Measurements from ENCODE around the gene STEEP1. TPM values are rescaled to one million over a fixed set of nuclear protein-coding genes. Genes with fewer than 3 reads are reported as not detected.
A peak's percentile ranks its signal among the peaks of the same experiment; 100 is the strongest.

Gene STEEP1
- total and polyA plus RNA-seq, 2 of the 13 experiments (the other 11 are each of a cell fraction or from before 2014, with no cell fraction given): 7.7 to 23.1 TPM

DNA sequence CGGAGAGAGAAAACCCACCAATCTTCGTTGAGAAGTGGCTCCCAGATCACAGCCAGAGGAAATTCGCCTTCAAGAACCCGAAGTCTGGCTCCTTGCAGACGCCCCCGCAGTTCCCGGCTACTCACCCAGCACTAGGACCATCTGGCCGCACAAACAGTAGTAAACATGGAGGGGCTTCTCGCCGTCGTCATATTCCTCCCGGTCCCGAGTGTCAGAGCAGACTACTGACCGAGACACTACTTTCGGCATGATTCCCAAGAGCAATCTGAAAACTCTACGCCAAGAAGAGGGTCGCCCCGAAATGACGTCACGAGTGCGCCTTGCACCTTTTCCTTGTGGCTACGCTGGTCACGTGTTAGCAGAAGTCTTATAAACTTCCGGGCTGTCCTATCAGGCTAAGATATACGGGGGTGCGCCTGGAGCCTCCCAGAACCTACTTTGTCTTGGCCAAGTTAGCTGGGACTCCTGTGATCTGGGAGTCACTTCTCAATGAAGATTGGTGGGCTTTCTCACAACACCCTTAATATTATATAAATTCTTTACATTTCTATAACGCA, at the start of gene STEEP1 (continued):
- TF ChIP-seq, protein P1, sequence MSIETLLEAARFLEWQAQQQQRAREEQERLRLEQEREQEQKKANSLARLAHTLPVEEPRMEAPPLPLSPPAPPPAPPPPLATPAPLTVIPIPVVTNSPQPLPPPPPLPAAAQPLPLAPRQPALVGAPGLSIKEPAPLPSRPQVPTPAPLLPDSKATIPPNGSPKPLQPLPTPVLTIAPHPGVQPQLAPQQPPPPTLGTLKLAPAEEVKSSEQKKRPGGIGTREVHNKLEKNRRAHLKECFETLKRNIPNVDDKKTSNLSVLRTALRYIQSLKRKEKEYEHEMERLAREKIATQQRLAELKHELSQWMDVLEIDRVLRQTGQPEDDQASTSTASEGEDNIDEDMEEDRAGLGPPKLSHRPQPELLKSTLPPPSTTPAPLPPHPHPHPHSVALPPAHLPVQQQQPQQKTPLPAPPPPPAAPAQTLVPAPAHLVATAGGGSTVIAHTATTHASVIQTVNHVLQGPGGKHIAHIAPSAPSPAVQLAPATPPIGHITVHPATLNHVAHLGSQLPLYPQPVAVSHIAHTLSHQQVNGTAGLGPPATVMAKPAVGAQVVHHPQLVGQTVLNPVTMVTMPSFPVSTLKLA (IDR thresholded peaks at IDR 0.05): 0 out of 2 replicates have a peak, but pooled peaks have one; percentile 15
- TF ChIP-seq ZNF543 (CRISPR knock-in tag; IDR thresholded peaks at IDR 0.05) (no peak), HDAC2 (CRISPR knock-in tag; IDR thresholded peaks at IDR 0.05) (peak; percentile 46; the same call in 1 of the 2 replicates), SALL1 (CRISPR knock-in tag; IDR thresholded peaks at IDR 0.05) (no peak), GABPB1 (CRISPR knock-in tag; IDR thresholded peaks at IDR 0.05) (peak; percentile 80), ZNF570 (CRISPR knock-in tag; IDR thresholded peaks at IDR 0.05; ENCODE audit: borderline replicate concordance) (no peak), KMT2B (CRISPR knock-in tag; IDR thresholded peaks at IDR 0.05) (peak; percentile 76; the same call in 1 of the 2 replicates), PCBP1 (IDR thresholded peaks at IDR 0.05; ENCODE audit: borderline replicate concordance, low read depth, low read length) (no peak), FOSL2 (CRISPR knock-in tag; IDR thresholded peaks at IDR 0.05) (0 out of 2 replicates have a peak, but pooled peaks have one; percentile 16)
- TF ChIP-seq, protein P2, sequence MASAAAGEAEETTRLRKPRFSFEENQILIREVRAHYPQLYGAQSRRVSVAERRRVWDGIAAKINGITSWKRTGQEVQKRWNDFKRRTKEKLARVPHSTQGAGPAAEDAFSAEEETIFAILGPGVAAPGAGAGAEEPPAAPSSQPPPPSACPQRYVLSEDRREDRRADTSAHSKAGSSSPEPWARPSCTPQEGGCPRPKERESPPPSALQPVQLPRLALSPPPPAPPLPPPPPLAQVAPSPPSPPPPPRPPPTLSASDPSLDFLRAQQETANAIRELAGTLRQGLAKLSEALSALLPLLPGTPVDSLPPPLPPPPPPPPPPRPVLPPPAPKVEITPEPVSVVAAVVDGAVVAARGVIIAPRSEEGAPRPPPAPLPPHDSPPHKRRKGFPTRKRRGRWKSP (CRISPR knock-in tag; IDR thresholded peaks at IDR 0.05): 0 out of 2 replicates have a peak, but pooled peaks have one; percentile 20
- TF ChIP-seq, protein P3, sequence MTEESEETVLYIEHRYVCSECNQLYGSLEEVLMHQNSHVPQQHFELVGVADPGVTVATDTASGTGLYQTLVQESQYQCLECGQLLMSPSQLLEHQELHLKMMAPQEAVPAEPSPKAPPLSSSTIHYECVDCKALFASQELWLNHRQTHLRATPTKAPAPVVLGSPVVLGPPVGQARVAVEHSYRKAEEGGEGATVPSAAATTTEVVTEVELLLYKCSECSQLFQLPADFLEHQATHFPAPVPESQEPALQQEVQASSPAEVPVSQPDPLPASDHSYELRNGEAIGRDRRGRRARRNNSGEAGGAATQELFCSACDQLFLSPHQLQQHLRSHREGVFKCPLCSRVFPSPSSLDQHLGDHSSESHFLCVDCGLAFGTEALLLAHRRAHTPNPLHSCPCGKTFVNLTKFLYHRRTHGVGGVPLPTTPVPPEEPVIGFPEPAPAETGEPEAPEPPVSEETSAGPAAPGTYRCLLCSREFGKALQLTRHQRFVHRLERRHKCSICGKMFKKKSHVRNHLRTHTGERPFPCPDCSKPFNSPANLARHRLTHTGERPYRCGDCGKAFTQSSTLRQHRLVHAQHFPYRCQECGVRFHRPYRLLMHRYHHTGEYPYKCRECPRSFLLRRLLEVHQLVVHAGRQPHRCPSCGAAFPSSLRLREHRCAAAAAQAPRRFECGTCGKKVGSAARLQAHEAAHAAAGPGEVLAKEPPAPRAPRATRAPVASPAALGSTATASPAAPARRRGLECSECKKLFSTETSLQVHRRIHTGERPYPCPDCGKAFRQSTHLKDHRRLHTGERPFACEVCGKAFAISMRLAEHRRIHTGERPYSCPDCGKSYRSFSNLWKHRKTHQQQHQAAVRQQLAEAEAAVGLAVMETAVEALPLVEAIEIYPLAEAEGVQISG (CRISPR knock-in tag; IDR thresholded peaks at IDR 0.05): peak; percentile 51; the same call in 1 of the 2 replicates
- TF ChIP-seq, protein P4, sequence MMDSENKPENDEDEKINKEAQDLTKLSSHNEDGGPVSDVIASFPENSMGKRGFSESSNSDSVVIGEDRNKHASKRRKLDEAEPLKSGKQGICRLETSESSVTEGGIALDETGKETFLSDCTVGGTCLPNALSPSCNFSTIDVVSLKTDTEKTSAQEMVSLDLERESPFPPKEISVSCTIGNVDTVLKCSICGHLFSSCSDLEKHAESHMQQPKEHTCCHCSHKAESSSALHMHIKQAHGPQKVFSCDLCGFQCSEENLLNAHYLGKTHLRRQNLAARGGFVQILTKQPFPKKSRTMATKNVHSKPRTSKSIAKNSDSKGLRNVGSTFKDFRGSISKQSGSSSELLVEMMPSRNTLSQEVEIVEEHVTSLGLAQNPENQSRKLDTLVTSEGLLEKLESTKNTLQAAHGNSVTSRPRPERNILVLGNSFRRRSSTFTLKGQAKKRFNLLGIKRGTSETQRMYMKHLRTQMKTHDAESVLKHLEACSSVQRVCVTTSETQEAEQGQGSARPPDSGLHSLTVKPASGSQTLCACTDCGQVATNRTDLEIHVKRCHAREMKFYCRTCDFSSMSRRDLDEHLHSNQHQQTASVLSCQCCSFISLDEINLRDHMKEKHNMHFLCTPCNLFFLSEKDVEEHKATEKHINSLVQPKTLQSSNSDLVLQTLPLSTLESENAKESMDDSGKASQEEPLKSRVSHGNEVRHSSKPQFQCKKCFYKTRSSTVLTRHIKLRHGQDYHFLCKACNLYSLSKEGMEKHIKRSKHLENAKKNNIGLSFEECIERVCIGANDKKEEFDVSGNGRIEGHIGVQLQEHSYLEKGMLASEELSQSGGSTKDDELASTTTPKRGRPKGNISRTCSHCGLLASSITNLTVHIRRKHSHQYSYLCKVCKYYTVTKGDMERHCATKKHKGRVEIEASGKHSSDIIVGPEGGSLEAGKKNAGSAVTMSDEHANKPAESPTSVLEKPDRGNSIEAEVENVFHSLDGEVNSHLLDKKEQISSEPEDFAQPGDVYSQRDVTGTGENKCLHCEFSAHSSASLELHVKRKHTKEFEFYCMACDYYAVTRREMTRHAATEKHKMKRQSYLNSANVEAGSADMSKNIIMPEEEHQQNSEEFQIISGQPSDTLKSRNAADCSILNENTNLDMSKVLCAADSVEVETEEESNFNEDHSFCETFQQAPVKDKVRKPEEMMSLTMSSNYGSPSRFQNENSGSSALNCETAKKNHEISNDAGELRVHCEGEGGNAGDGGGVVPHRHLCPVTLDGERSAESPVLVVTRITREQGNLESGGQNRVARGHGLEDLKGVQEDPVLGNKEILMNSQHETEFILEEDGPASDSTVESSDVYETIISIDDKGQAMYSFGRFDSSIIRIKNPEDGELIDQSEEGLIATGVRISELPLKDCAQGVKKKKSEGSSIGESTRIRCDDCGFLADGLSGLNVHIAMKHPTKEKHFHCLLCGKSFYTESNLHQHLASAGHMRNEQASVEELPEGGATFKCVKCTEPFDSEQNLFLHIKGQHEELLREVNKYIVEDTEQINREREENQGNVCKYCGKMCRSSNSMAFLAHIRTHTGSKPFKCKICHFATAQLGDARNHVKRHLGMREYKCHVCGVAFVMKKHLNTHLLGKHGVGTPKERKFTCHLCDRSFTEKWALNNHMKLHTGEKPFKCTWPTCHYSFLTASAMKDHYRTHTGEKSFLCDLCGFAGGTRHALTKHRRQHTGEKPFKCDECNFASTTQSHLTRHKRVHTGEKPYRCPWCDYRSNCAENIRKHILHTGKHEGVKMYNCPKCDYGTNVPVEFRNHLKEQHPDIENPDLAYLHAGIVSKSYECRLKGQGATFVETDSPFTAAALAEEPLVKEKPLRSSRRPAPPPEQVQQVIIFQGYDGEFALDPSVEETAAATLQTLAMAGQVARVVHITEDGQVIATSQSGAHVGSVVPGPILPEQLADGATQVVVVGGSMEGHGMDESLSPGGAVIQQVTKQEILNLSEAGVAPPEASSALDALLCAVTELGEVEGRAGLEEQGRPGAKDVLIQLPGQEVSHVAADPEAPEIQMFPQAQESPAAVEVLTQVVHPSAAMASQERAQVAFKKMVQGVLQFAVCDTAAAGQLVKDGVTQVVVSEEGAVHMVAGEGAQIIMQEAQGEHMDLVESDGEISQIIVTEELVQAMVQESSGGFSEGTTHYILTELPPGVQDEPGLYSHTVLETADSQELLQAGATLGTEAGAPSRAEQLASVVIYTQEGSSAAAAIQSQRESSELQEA (CRISPR knock-in tag; IDR thresholded peaks at IDR 0.05; ENCODE audit: not compliant biosample characterization): no peak

Data from HepG2 (cell line).